HG02571 (cell line): ENCODE results near the gene SPPL3.
"Not testable (repeated sequence)": the region's sequence is repeated elsewhere in the genome, so short reads cannot be mapped to it uniquely, and the experiment has no call there.

Experiments used
- ATAC-seq: cut with Tn5 transposase; IDR thresholded peaks from one replicate; pipeline ENCODE4 v1.9.1; 2021; ENCODE audit warnings: mild to moderate bottlenecking, moderate library complexity; ENCODE audit not compliant: unreplicated experiment

Gene SPPL3

GRCh38 chr12:120921637-120922036 is 17.5 kb upstream of the SPPL3 start:
- ATAC-seq = no peak

DNA sequence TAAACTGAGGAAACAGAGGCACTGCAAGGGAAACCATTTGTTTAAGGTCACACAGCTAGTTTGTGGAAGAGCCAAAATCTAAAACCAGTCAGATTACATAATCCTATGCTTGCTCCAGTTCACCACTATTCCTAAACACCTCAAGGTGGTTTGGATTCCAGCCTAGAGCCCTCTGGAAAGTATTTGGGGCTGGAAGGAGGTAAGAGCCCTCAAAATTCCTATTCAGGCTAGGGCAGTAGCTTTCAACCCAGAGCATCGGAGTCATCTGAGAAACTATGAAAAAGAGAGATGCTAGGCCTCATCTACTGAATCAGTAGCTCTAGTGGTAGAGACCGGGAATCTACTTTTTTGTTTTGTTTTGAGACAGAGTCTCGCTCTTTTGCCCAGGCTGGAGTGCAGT is 16.0 kb upstream of the SPPL3 start:
- no peak for ATAC-seq

- ATAC-seq = no peak
Measured at GRCh38 chr12:120917748-120918147, 13.6 kb upstream of the SPPL3 start.

GRCh38 chr12:120916561-120916960 is 12.4 kb upstream of the SPPL3 start:
- no peak for ATAC-seq

GRCh38 chr12:120914794-120915193 is 10.6 kb upstream of the SPPL3 start:
- no peak for ATAC-seq

- no peak for ATAC-seq
Measured at GRCh38 chr12:120909633-120910298, 5.6 kb upstream of the SPPL3 start.

DNA sequence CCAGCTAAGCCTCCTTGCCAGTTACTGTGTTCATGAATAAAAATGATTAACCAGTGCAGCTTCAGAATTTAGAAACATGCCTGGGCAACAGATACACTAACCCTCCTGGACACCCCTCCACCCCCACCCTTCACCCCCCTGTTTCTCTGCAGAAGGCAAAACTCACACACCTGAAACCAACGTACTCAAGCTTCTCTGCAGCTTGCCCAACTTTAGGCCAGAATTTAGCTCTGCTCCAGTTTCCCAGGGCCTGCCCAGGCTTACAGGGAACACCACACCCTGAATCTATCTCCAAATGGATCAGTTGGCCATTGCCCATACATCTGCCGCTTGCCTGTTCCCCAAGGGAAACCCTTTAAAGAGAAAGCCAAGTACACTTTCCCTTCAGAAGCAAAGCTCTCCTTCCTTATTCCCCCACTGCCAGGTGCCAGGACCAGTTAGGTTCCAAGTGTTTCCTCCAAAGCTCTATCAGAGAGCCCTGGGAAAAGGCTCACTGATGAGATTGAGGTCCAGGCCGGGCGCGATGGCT is 1.8 kb upstream of the SPPL3 start:
- no peak for ATAC-seq

DNA sequence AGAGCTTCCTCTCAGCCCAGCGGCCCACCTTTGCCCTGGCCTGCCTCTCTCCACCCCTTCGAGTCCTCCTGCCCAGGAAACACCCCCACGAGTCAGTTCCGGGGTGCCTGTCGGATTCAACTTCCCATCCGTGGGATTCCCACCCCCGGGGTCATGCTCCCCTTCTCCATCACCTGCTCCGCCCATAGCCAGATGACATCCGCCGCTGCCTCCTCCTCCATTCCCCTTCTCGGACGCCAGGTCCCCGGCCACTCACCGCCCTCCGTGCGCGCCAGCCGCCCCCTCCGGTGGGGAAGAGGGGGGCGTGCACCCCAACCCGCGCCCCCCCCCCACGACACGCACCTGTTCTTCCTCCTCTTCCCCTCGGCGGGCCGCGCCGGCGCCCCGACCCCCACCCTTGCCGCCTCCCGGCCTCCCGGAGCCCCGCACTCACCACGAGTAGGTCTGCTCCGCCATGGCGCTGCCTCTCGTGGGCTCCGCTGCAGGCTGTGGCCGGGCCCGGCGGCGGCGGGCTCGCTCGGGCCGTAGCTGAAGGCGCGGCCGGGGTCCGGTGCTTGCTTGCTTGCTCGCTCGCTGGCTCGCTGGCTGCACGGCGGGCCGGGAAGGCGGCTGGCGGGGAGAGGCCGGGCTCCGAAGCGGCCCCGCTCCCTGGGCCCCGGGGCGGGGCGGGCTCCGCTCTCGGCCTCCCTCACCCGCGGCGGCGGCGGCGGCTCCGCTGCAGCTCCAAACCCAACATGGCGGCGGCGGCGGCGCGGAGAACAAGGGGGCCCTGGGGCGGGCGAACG is 554 bp downstream of the SPPL3 start:
- ATAC-seq = peak; percentile 43

GRCh38 chr12:120902846-120903411 is 1.2 kb downstream of the SPPL3 start:
- ATAC-seq = no peak

GRCh38 chr12:120901818-120902217 is 2.3 kb downstream of the SPPL3 start:
- ATAC-seq = no peak

GRCh38 chr12:120901101-120901500 is 3.1 kb downstream of the SPPL3 start:
- ATAC-seq = not testable (repeated sequence)

DNA sequence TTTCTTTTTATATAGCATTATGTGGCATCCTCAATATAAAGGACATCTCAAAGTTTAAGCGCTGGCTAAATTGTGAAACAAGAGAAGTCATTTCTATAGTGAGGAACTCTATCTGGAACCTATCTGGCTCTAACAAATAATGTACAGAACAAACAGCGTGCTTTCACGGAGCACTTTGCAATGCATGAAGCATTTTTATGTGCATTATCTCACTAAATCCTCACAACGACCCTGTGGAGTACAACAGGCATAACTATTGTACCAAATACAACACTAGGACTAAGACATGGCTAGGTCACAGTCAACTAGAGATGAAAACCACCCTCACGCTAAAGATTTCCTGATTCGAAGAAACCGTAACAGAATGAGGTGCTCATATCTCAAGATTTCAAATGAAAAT is 8.6 kb downstream of the SPPL3 start:
- ATAC-seq = no peak

GRCh38 chr12:120892265-120892664 is 11.9 kb downstream of the SPPL3 start:
- ATAC-seq = no peak

GRCh38 chr12:120890963-120891362 is 13.2 kb downstream of the SPPL3 start:
- ATAC-seq = no peak

- ATAC-seq = no peak
Measured at GRCh38 chr12:120887253-120888043, 16.7 kb downstream of the SPPL3 start.

- no peak for ATAC-seq
Measured at GRCh38 chr12:120886199-120887018, 17.7 kb downstream of the SPPL3 start.

DNA sequence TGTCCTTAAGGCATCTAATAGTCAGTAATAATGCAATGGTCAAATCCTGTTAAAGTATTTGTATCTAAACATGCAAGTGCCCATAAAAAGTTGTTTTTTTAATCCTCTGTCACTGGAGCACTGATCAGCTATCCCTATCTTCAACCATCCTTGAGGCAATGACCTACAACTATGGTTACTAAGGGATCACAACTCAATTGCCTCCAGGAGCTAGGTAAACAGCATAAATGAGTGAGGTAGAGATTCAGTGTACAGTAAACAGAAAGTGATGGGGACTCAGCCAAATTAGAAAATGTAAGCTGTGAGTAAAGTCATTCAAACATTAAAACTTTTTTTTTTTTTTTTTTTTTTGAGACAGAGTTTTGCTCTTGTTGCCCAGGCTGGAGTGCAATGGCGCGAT is 18.6 kb downstream of the SPPL3 start:
- no peak for ATAC-seq

- ATAC-seq = no peak
Measured at GRCh38 chr12:120884644-120885043, 19.5 kb downstream of the SPPL3 start.

- no peak for ATAC-seq
Measured at GRCh38 chr12:120882055-120882555, 22.1 kb downstream of the SPPL3 start.

GRCh38 chr12:120879718-120880300 is 24.3 kb downstream of the SPPL3 start:
- no peak for ATAC-seq
